Tibial nerve (tissue), 4 donors: ENCODE results near the gene COQ10B. TPM values are rescaled to one million over a fixed set of nuclear protein-coding genes. Genes with fewer than 3 reads are reported as not detected.
A peak's percentile ranks its signal among the peaks of the same experiment; 100 is the strongest.

ENCODE experiments used
- DNase-seq, 2 donors: peaks; one replicate each; pipeline ENCODE4 v3.0.0-alpha.2; 2019; ENCODE audit warnings: low spot score in 2 of 2
- H3K27ac ChIP-seq, 4 donors: fragments of 200-600 bp; sonication (generic) in 3 of 4; one replicate each; pipeline ENCODE4 v1.5.1; 2017 to 2019; ENCODE audit warnings: mild to moderate bottlenecking in 1 of 4
- H3K27me3 ChIP-seq, 2 donors: fragments of 200-600 bp; sonication (generic) in 1 of 2; one replicate each; pipeline versions ENCODE4 v1.5.1 to v1.6.0; 2017 to 2019
- H3K36me3 ChIP-seq, 3 donors: fragments of 200-600 bp; sonication (generic); one replicate each; pipeline ENCODE4 v1.5.1; 2018 to 2019
- H3K4me1 ChIP-seq, 4 donors: fragments of 200-600 bp; sonication (generic) in 3 of 4; one replicate each; pipeline ENCODE4 v1.5.1; 2017 to 2019
- H3K4me3 ChIP-seq, 4 donors: fragments of 200-600 bp; sonication (generic) in 3 of 4; one replicate each; pipeline ENCODE4 v1.5.1; 2017 to 2019; ENCODE audit warnings: mild to moderate bottlenecking in 1 of 4, moderate library complexity in 1 of 4
- H3K9me3 ChIP-seq, 4 donors: fragments of 200-600 bp; sonication (generic) in 3 of 4; one replicate each; pipeline ENCODE4 v1.5.1; 2017 to 2019
- CTCF ChIP-seq, 5 experiments: fragments of 200-600 bp in 3 of 5; fragments of 450-650 bp in 2 of 5; sonication (generic) in 3 of 5; IDR thresholded peaks; one replicate each; pipeline ENCODE4 v1.5.1; 2016 to 2019; ENCODE audit warnings: antibody characterized with exemption in 5 of 5, mild to moderate bottlenecking in 3 of 5, moderate library complexity in 2 of 5
- EP300 ChIP-seq, 2 donors: sonication (generic); formaldehyde crosslinking; IDR thresholded peaks; one replicate each; pipeline ENCODE4 v1.6.1; 2017; ENCODE audit warnings: antibody characterized with exemption in 2 of 2, mild to moderate bottlenecking in 1 of 2
- POLR2A ChIP-seq, 2 donors: fragments of 450-650 bp; IDR thresholded peaks; one replicate each; pipeline ENCODE4 v1.6.1; 2017; ENCODE audit warnings: antibody characterized with exemption in 2 of 2, mild to moderate bottlenecking in 2 of 2, moderate library complexity in 2 of 2
- WGBS, 2 donors: methylation state at CpG; one replicate each; pipeline ENCODE4 v1.1.5; 2018; 5-methylcytosine and 5-hydroxymethylcytosine counted together
- total RNA-seq, 4 donors: library from RNA; depleted of rRNA; stranded (reverse); fragments of >200 nt; gene quantifications; one replicate each; pipeline ENCODE4 v1.1.0, GENCODE V29; 2016

The COQ10B gene
- 10 to 100 TPM; 17.8 to 21.0 (median 19.1) TPM for total RNA-seq

DNA sequence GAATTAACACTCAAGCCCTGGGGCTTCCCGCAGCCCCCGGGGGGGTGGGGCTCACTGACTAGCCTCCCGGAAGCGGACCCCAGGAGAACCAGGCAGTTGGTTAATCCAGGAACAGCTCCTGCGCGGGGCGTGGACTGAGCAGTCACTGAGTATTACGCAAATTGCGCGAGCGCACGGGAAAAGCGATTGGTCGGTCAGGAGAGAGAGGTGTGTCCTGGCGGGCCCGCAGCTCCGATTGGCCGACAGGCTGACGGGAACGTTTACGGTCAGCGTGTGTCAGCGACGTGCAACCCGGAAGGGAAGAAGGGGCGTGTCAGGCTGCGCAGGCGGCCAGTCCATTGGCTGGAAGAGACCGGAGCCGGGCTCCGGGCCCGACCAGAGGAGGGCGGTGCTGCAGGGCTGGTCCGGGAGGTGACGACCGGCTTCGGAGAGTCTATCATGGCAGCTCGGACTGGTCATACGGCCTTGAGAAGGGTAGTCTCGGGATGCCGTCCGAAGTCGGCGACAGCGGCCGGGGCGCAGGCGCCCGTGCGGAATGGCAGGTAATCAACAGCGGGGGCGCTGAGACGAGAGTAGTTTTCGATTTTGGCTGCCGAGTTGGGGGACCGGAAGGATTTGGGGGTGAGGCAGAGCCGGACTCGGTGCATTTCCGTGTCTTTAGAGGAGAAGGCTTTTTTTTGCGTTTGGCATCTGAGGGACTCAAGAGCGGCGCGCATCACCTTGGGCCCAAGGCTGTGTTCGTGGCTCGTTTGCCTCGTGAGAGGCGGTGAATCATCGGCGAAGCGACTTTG, at the start of gene COQ10B:
Gene COQ10B, plus strand, starts transcription at position 430 of the 791 bp plus-strand sequence. Its CDS starts 9 bp downstream, at position 439.
- H3K4me1 ChIP-seq: peaks cover 3 to 37% (median 19%) of the 10 kb centered on the region in 4 donors
- H3K36me3 ChIP-seq: no peaks in the 10 kb centered on the region
- no peaks in the 10 kb centered on the region for H3K9me3 ChIP-seq
- peak within 1 kb of the TSS; percentile 64 to 80 (median 68) for H3K4me3 ChIP-seq
- H3K27me3 ChIP-seq: no peaks in the 10 kb centered on the region
- H3K27ac ChIP-seq: peak within 1 kb of the TSS; percentile 91 to 100 (median 96)
- TF ChIP-seq CTCF (IDR thresholded peaks at IDR 0.05): peak in 4 of 5 experiments; percentile 27 to 60 (median 46)
- peak; percentile 93 to 99 for TF ChIP-seq EP300 (IDR thresholded peaks at IDR 0.05)
- peak; percentile 80 to 94 for TF ChIP-seq POLR2A (IDR thresholded peaks at IDR 0.05)
- WGBS, 2 donors: 0% methylated on average over 59 to 65 of the region's 70 CpGs
- peak; percentile 96 to 98 for DNase-seq

GRCh38 chr2:197405582-197405981, 47.8 kb upstream of the COQ10B start:
- Histone ChIP-seq H3K36me3 (peaks cover 9 to 100% (median 61%) of the 10 kb centered on the region in 3 donors), H3K9me3 (no peaks in the 10 kb centered on the region), H3K4me1 (no peaks in the 10 kb centered on the region), H3K4me3 (no peak overlapping the region), H3K27ac (no peak overlapping the region), H3K27me3 (no peaks in the 10 kb centered on the region)
- 78 to 82% methylated on average over 2 of the region's 2 CpGs for WGBS, 2 donors
- DNase-seq: no peak
- TF ChIP-seq CTCF (IDR thresholded peaks at IDR 0.05) (no peak), POLR2A (IDR thresholded peaks at IDR 0.05) (no peak), EP300 (IDR thresholded peaks at IDR 0.05) (no peak)

- WGBS, 2 donors: 89 to 92% methylated on average over 5 of the region's 5 CpGs
- TF ChIP-seq POLR2A (IDR thresholded peaks at IDR 0.05): no peak
- no peak for TF ChIP-seq CTCF (IDR thresholded peaks at IDR 0.05)
- no peak for TF ChIP-seq EP300 (IDR thresholded peaks at IDR 0.05)
- Histone ChIP-seq H3K27ac (no peak overlapping the region), H3K4me1 (peaks cover 0 to under 1% (median 0%) of the 10 kb centered on the region in 4 donors), H3K27me3 (no peaks in the 10 kb centered on the region), H3K36me3 (peaks cover 0 to 100% (median 34%) of the 10 kb centered on the region in 3 donors), H3K4me3 (no peak overlapping the region), H3K9me3 (no peaks in the 10 kb centered on the region)
- DNase-seq: no peak
Observed at GRCh38 chr2:197414039-197414438, 39.3 kb upstream of the COQ10B start.

- WGBS, 2 donors: 66 to 76% methylated on average over 2 of the region's 2 CpGs
- peaks cover 0 to 5% (median 0%) of the 10 kb centered on the region in 4 donors for H3K4me1 ChIP-seq
- no peak for DNase-seq
- no peak overlapping the region for H3K27ac ChIP-seq
- no peak overlapping the region for H3K4me3 ChIP-seq
- H3K27me3 ChIP-seq: no peaks in the 10 kb centered on the region
- H3K36me3 ChIP-seq: peaks cover 0 to 100% (median 30%) of the 10 kb centered on the region in 3 donors
- TF ChIP-seq POLR2A (IDR thresholded peaks at IDR 0.05): no peak
- TF ChIP-seq CTCF (IDR thresholded peaks at IDR 0.05): no peak
- TF ChIP-seq EP300 (IDR thresholded peaks at IDR 0.05): no peak
- no peaks in the 10 kb centered on the region for H3K9me3 ChIP-seq
Observed at GRCh38 chr2:197414515-197414914, 38.8 kb upstream of the COQ10B start.

GRCh38 chr2:197416268-197416667, 37.1 kb upstream of the COQ10B start:
- no peaks in the 10 kb centered on the region for H3K27me3 ChIP-seq
- no peaks in the 10 kb centered on the region for H3K9me3 ChIP-seq
- 95 to 100% methylated on average over 1 of the region's 1 CpG for WGBS, 2 donors
- H3K27ac ChIP-seq: no peak overlapping the region
- no peak overlapping the region for H3K4me3 ChIP-seq
- peaks cover 0 to 22% (median 4%) of the 10 kb centered on the region in 4 donors for H3K4me1 ChIP-seq
- peaks cover 0 to 99% (median 21%) of the 10 kb centered on the region in 3 donors for H3K36me3 ChIP-seq
- TF ChIP-seq CTCF (IDR thresholded peaks at IDR 0.05) (no peak), EP300 (IDR thresholded peaks at IDR 0.05) (no peak), POLR2A (IDR thresholded peaks at IDR 0.05) (no peak)
- DNase-seq: no peak
